HepG2 (cell line): ENCODE results near the gene ZNF322. TPM values are rescaled to one million over a fixed set of nuclear protein-coding genes. Genes with fewer than 3 reads are reported as not detected.

ENCODE experiments used
- GFI1 ChIP-seq: sonication (generic); formaldehyde crosslinking; IDR thresholded peaks from 2 replicates; pipeline ENCODE4 v1.5.0; 2020; ENCODE audit warnings: missing genetic modification reagents, mild to moderate bottlenecking, borderline replicate concordance
- HDAC1 ChIP-seq: sonication (generic); formaldehyde crosslinking; IDR thresholded peaks from 2 replicates; pipeline ENCODE4 v1.5.1; 2020; ENCODE audit warnings: mild to moderate bottlenecking, missing genetic modification reagents
- HMG20A ChIP-seq: IDR thresholded peaks from 2 replicates; pipeline ENCODE4 v1.6.1; 2016; ENCODE audit warnings: borderline replicate concordance
- JUN ChIP-seq: sonication (generic); formaldehyde crosslinking; IDR thresholded peaks from 2 replicates; pipeline ENCODE4 v1.4.0; 2020; ENCODE audit warnings: mild to moderate bottlenecking, missing genetic modification reagents
- KLF6 ChIP-seq: IDR thresholded peaks from 2 replicates; pipeline ENCODE4 v1.8.0; 2016; ENCODE audit warnings: missing biosample characterization, missing genetic modification reagents
- MAFG ChIP-seq: sonication (generic); formaldehyde crosslinking; IDR thresholded peaks from 2 replicates; pipeline ENCODE4 v1.5.1; 2020; ENCODE audit warnings: mild to moderate bottlenecking, missing genetic modification reagents
- MBD4 ChIP-seq: IDR thresholded peaks from 2 replicates; pipeline ENCODE4 v1.6.1; 2012; ENCODE audit warnings: low read length, inconsistent platforms, borderline replicate concordance
- MXD4 ChIP-seq: IDR thresholded peaks from 2 replicates; pipeline ENCODE4 v1.6.1; 2016; ENCODE audit warnings: mild to moderate bottlenecking, missing biosample characterization, missing genetic modification reagents
- NCOA5 ChIP-seq: sonication (generic); formaldehyde crosslinking; IDR thresholded peaks from 2 replicates; pipeline ENCODE4 v1.4.0; 2020; ENCODE audit warnings: missing genetic modification reagents
- NONO ChIP-seq, 2 experiments: fragments of 450-650 bp in 1 of 2; sonication (generic) in 1 of 2; formaldehyde crosslinking in 1 of 2; IDR thresholded peaks in 1 of 2; conservative IDR thresholded peaks in 1 of 2; 2 replicates each; pipeline versions ENCODE4 v1.6.1 to v1.8.0; 2017 to 2022; ENCODE audit warnings: mild to moderate bottlenecking in 1 of 2, missing genetic modification reagents in 1 of 2, moderate library complexity in 1 of 2
- PAWR ChIP-seq: sonication (generic); formaldehyde crosslinking; IDR thresholded peaks from 2 replicates; pipeline ENCODE4 v1.4.0; 2020; ENCODE audit warnings: missing genetic modification reagents, mild to moderate bottlenecking, borderline replicate concordance
- TERF1 ChIP-seq: sonication (generic); formaldehyde crosslinking; IDR thresholded peaks from 2 replicates; pipeline ENCODE4 v1.8.0; 2022; ENCODE audit warnings: mild to moderate bottlenecking, missing genetic modification reagents, moderate library complexity
- TRIM24 ChIP-seq: sonication (generic); formaldehyde crosslinking; IDR thresholded peaks from 2 replicates; pipeline ENCODE4 v1.8.0; 2022; ENCODE audit warnings: mild to moderate bottlenecking, missing genetic modification reagents
- YEATS2 ChIP-seq: sonication (generic); formaldehyde crosslinking; IDR thresholded peaks from 2 replicates; pipeline ENCODE4 v1.4.0; 2020; ENCODE audit warnings: missing genetic modification reagents, borderline replicate concordance
- ZBTB14 ChIP-seq: sonication (generic); formaldehyde crosslinking; IDR thresholded peaks from 2 replicates; pipeline ENCODE4 v1.4.0; 2020; ENCODE audit warnings: missing genetic modification reagents
- ZFP36L1 ChIP-seq: sonication (generic); formaldehyde crosslinking; IDR thresholded peaks from 2 replicates; pipeline ENCODE4 v1.8.0; 2022; ENCODE audit warnings: mild to moderate bottlenecking, missing genetic modification reagents, moderate library complexity
- ZMYM2 ChIP-seq: sonication (generic); formaldehyde crosslinking; IDR thresholded peaks from 2 replicates; pipeline ENCODE4 v1.8.0; 2022; ENCODE audit warnings: mild to moderate bottlenecking, missing genetic modification reagents
- ZNF382 ChIP-seq: sonication (generic); formaldehyde crosslinking; IDR thresholded peaks from 2 replicates; pipeline ENCODE4 v1.5.0; 2020; ENCODE audit warnings: missing genetic modification reagents, mild to moderate bottlenecking, borderline replicate concordance
- ZNF460 ChIP-seq: sonication (generic); formaldehyde crosslinking; IDR thresholded peaks from 2 replicates; pipeline ENCODE4 v1.5.1; 2020; ENCODE audit warnings: missing genetic modification reagents, mild to moderate bottlenecking, borderline replicate concordance
- ZNF496 ChIP-seq: sonication (generic); formaldehyde crosslinking; IDR thresholded peaks from 2 replicates; pipeline ENCODE4 v1.8.1; 2023; ENCODE audit warnings: mild to moderate bottlenecking, moderate library complexity, missing genetic modification reagents; ENCODE audit not compliant: insufficient replicate concordance
- ZNF550 ChIP-seq: sonication (generic); formaldehyde crosslinking; IDR thresholded peaks from 2 replicates; pipeline ENCODE4 v1.4.0; 2020; ENCODE audit warnings: mild to moderate bottlenecking, missing genetic modification reagents, borderline replicate concordance
- ZNF737 ChIP-seq: sonication (generic); formaldehyde crosslinking; IDR thresholded peaks from 2 replicates; pipeline ENCODE4 v1.5.0; 2020; ENCODE audit warnings: missing genetic modification reagents, mild to moderate bottlenecking, borderline replicate concordance
- ZNF761 ChIP-seq: sonication (generic); formaldehyde crosslinking; conservative IDR thresholded peaks from 2 replicates; pipeline ENCODE4 v1.4.0; 2020; ENCODE audit warnings: mild to moderate bottlenecking, missing genetic modification reagents
- polyA plus RNA-seq, 8 experiments: library from polyadenylated mRNA; depleted of rRNA in 3 of 8; stranded (reverse) in 7 of 8; unstranded in 1 of 8; fragments of >200 nt; fragmentation: Illumina TruSeq in 4 of 8; extraction: Trizol in 4 of 8; gene quantifications; 2 replicates each; pipeline versions ENCODE4 v1.2.1 to v1.2.3, GENCODE V29; 2011 to 2016; ENCODE audit warnings: low read depth in 4 of 8, missing spikeins in 1 of 8, mixed read lengths in 1 of 8; ENCODE audit not compliant: insufficient read depth in 1 of 8
- total RNA-seq, 5 experiments: library from RNA; depleted of rRNA; stranded (reverse); fragments of >200 nt; fragmentation: Illumina TruSeq; extraction: Trizol; gene quantifications; 2 replicates each; pipeline ENCODE4 v1.2.3, GENCODE V29; 2016; ENCODE audit warnings: low read depth in 1 of 5
- TF ChIP-seq, protein P1 (sequence below): sonication (generic); formaldehyde crosslinking; IDR thresholded peaks from 2 replicates; pipeline ENCODE4 v1.8.1; 2023; ENCODE audit warnings: mild to moderate bottlenecking, missing genetic modification reagents
- TF ChIP-seq, protein P2 (sequence below): sonication (generic); formaldehyde crosslinking; IDR thresholded peaks from 2 replicates; pipeline ENCODE4 v1.4.0; 2020; ENCODE audit warnings: mild to moderate bottlenecking, missing genetic modification reagents

The ZNF322 gene
- total and polyA plus RNA-seq, 2 of the 13 experiments (the other 11 are each of a cell fraction or from before 2014, with no cell fraction given) = 8.3 to 22.8 TPM

DNA sequence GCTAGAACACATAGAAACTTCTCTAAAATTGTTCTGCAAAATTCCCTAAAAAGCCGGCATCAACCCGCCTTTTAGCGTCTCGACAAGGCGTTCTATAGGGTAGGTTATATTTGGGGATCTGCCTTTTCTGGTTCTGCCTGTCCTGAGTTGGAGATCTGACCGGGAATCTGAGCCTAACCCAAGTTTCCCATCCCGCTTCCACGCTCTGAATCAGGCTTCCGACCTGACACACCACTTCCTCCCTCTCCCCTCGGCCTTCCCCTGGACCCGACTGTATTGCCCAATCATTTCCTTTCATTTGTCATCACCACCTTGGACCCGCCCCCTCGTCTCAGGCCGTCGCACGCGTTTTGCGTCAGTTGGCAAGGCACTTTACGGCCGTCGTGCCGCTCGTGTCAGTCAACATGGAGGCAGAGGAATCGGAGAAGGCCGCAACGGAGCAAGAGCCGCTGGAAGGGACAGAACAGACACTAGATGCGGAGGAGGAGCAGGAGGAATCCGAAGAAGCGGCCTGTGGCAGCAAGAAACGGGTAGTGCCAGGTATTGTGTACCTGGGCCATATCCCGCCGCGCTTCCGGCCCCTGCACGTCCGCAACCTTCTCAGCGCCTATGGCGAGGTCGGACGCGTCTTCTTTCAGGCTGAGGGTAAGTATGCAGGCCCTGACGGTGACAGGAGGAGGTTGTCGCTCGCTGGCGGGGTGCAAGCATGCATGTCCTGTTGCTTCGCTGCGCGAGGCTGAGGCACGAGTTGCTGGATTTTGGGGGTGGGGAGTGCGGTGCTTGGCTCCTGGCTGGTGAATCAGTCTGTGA, 62.8 kb downstream of the ZNF322 start, which contains the start of gene ABT1 (continued):
- no peak for TF ChIP-seq ZNF382 (CRISPR knock-in tag)
- no peak; the same call in 1 of the 2 replicates for TF ChIP-seq ZNF460 (CRISPR knock-in tag)
- TF ChIP-seq MAFG (CRISPR knock-in tag) = no peak
- 0 out of 2 replicates have a peak, but pooled peaks have one; percentile 95 for TF ChIP-seq ZNF737 (CRISPR knock-in tag)
- TF ChIP-seq, protein P1, sequence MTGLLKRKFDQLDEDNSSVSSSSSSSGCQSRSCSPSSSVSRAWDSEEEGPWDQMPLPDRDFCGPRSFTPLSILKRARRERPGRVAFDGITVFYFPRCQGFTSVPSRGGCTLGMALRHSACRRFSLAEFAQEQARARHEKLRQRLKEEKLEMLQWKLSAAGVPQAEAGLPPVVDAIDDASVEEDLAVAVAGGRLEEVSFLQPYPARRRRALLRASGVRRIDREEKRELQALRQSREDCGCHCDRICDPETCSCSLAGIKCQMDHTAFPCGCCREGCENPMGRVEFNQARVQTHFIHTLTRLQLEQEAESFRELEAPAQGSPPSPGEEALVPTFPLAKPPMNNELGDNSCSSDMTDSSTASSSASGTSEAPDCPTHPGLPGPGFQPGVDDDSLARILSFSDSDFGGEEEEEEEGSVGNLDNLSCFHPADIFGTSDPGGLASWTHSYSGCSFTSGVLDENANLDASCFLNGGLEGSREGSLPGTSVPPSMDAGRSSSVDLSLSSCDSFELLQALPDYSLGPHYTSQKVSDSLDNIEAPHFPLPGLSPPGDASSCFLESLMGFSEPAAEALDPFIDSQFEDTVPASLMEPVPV (CRISPR knock-in tag) = peak; percentile 87; the same call in 1 of the 2 replicates
- TF ChIP-seq ZNF550 = 0 out of 2 replicates have a peak, but pooled peaks have one; percentile 25
- TF ChIP-seq NONO (IDR thresholded peaks at IDR 0.05) = no peak
- TF ChIP-seq NONO (CRISPR knock-in tag; conservative IDR thresholded peaks at IDR 0.05) = peak; percentile 100
- TF ChIP-seq, protein P2, sequence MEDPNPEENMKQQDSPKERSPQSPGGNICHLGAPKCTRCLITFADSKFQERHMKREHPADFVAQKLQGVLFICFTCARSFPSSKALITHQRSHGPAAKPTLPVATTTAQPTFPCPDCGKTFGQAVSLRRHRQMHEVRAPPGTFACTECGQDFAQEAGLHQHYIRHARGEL (CRISPR knock-in tag) = peak; percentile 60; the same call in 1 of the 2 replicates
- TF ChIP-seq ZFP36L1 (CRISPR knock-in tag) = no peak
- TF ChIP-seq PAWR = peak; percentile 20; the same call in 1 of the 2 replicates
- no peak for TF ChIP-seq ZBTB14 (CRISPR knock-in tag)
- peak; percentile 91 for TF ChIP-seq ZMYM2
- no peak; the same call in 1 of the 2 replicates for TF ChIP-seq TRIM24 (CRISPR knock-in tag)
- no peak for TF ChIP-seq MBD4
- peak; percentile 98 for TF ChIP-seq KLF6 (CRISPR knock-in tag)
- peak; percentile 100 for TF ChIP-seq HDAC1 (CRISPR knock-in tag)
- TF ChIP-seq TERF1 (CRISPR knock-in tag) = no peak
- TF ChIP-seq NCOA5 = no peak
- TF ChIP-seq ZNF496 (CRISPR knock-in tag) = no peak
- peak; percentile 71; the same call in 1 of the 2 replicates for TF ChIP-seq GFI1
- TF ChIP-seq YEATS2 = peak; percentile 99
- peak; percentile 83; the same call in 1 of the 2 replicates for TF ChIP-seq JUN (CRISPR knock-in tag)
- TF ChIP-seq MXD4 (CRISPR knock-in tag) = peak; percentile 96
- no peak; the same call in 1 of the 2 replicates for TF ChIP-seq HMG20A (CRISPR knock-in tag)
- TF ChIP-seq ZNF761 (CRISPR knock-in tag) = peak; percentile 89; the same call in 1 of the 2 replicates
